ENCODE measurements around the gene PTH2R.
A peak's percentile ranks its signal among the peaks of the same experiment; 100 is the strongest.
"Not testable (repeated sequence)": the region's sequence is repeated elsewhere in the genome, so short reads cannot be mapped to it uniquely, and the experiment has no call there.

The PTH2R gene

GRCh38 chr2:208386541-208386940, 20.1 kb upstream of the PTH2R start:
- Histone ChIP-seq H3K56ac (ENCODE audit: low read length) (no peak overlapping the region), H2AK5ac (ENCODE audit: low read length) (no peak overlapping the region), H3K23ac (ENCODE audit: low read length) (no peak overlapping the region), H3K79me1 (ENCODE audit: low read length) (no peaks in the 10 kb centered on the region), H2BK5ac (ENCODE audit: low read length) (no peak overlapping the region), H2BK120ac (ENCODE audit: low read depth, low read length) (no peak overlapping the region), H3K36me3 (ENCODE audit: control insufficient read depth, insufficient read depth, low read length) (no peaks in the 10 kb centered on the region), H3K9ac (ENCODE audit: low read length) (no peak overlapping the region), H4K5ac (ENCODE audit: low read length) (no peak overlapping the region), H3K79me2 (ENCODE audit: control insufficient read depth, insufficient read depth, low read length) (no peaks in the 10 kb centered on the region), H3K4ac (ENCODE audit: low read depth, low read length) (no peak overlapping the region), H3K4me1 (ENCODE audit: control insufficient read depth, low read depth, low read length) (no peaks in the 10 kb centered on the region), H3K27me3 (ENCODE audit: insufficient read depth, low read length, poor library complexity) (no peaks in the 10 kb centered on the region), H3K18ac (ENCODE audit: low read length) (no peak overlapping the region), H3K27ac (ENCODE audit: low read depth, low read length) (no peak overlapping the region), H3K4me3 (ENCODE audit: low read length) (no peak overlapping the region), H3K4me2 (ENCODE audit: low read length) (no peak overlapping the region), H2BK15ac (replicated peaks; ENCODE audit: low read depth) (no peak overlapping the region), H4K8ac (ENCODE audit: low read depth, low read length) (no peak overlapping the region)
- peak; percentile 32 for DNase-seq
- no CpG with 5 or more reads among the region's 2 CpGs for WGBS (ENCODE audit: extremely low coverage, insufficient coverage, low lambda C conversion rate)

GRCh38 chr2:208389940-208390339, 16.7 kb upstream of the PTH2R start:
- Histone ChIP-seq H3K36me3 (ENCODE audit: control insufficient read depth, insufficient read depth, low read length) (no peaks in the 10 kb centered on the region), H3K79me2 (ENCODE audit: control insufficient read depth, insufficient read depth, low read length) (no peaks in the 10 kb centered on the region), H2AK5ac (ENCODE audit: low read length) (no peak overlapping the region), H3K27me3 (ENCODE audit: insufficient read depth, low read length, poor library complexity) (no peaks in the 10 kb centered on the region), H3K18ac (ENCODE audit: low read length) (no peak overlapping the region), H3K27ac (ENCODE audit: low read depth, low read length) (no peak overlapping the region), H3K4ac (ENCODE audit: low read depth, low read length) (no peak overlapping the region), H2BK120ac (ENCODE audit: low read depth, low read length) (no peak overlapping the region), H3K4me2 (ENCODE audit: low read length) (no peak overlapping the region), H3K79me1 (ENCODE audit: low read length) (no peaks in the 10 kb centered on the region), H3K4me1 (ENCODE audit: control insufficient read depth, low read depth, low read length) (no peaks in the 10 kb centered on the region), H3K56ac (ENCODE audit: low read length) (no peak overlapping the region), H2BK5ac (ENCODE audit: low read length) (no peak overlapping the region), H2BK15ac (replicated peaks; ENCODE audit: low read depth) (no peak overlapping the region), H4K8ac (ENCODE audit: low read depth, low read length) (no peak overlapping the region), H3K4me3 (ENCODE audit: low read length) (no peak overlapping the region), H4K5ac (ENCODE audit: low read length) (no peak overlapping the region), H3K23ac (ENCODE audit: low read length) (no peak overlapping the region), H3K9ac (ENCODE audit: low read length) (no peak overlapping the region)
- no peak for DNase-seq
- no CpG with 5 or more reads among the region's 3 CpGs for WGBS (ENCODE audit: extremely low coverage, insufficient coverage, low lambda C conversion rate)

DNA sequence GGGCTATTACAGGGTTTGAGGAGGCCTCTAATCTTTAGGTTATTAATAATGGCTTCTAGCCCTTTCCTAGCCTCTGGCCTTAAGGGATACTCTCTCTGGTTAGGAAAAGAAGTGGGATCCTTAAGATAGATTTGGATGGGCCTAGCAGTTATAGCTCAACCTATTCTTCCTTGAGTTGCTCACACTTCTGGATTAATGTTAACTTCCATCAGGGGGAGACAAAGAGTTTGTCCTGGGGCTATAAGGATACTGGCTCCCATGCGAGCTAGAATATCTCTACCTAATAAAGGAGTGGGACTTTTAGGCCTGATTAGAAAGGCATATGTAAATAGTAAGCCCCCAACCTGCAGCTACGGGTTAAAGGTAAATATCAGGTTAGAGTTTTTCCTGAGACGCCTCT, 14.3 kb upstream of the PTH2R start:
- Histone ChIP-seq H3K27me3 (ENCODE audit: insufficient read depth, low read length, poor library complexity) (no peaks in the 10 kb centered on the region), H3K79me1 (ENCODE audit: low read length) (no peaks in the 10 kb centered on the region), H2BK120ac (ENCODE audit: low read depth, low read length) (no peak overlapping the region), H3K23ac (ENCODE audit: low read length) (no peak overlapping the region), H3K4me2 (ENCODE audit: low read length) (no peak overlapping the region), H3K9ac (ENCODE audit: low read length) (no peak overlapping the region), H3K4me3 (ENCODE audit: low read length) (no peak overlapping the region), H4K8ac (ENCODE audit: low read depth, low read length) (no peak overlapping the region), H2BK5ac (ENCODE audit: low read length) (no peak overlapping the region), H3K4me1 (ENCODE audit: control insufficient read depth, low read depth, low read length) (no peaks in the 10 kb centered on the region), H3K56ac (ENCODE audit: low read length) (no peak overlapping the region), H3K18ac (ENCODE audit: low read length) (no peak overlapping the region), H3K4ac (ENCODE audit: low read depth, low read length) (no peak overlapping the region), H3K36me3 (ENCODE audit: control insufficient read depth, insufficient read depth, low read length) (no peaks in the 10 kb centered on the region), H4K5ac (ENCODE audit: low read length) (no peak overlapping the region), H3K79me2 (ENCODE audit: control insufficient read depth, insufficient read depth, low read length) (no peaks in the 10 kb centered on the region), H3K27ac (ENCODE audit: low read depth, low read length) (no peak overlapping the region), H2BK15ac (replicated peaks; ENCODE audit: low read depth) (no peak overlapping the region), H2AK5ac (ENCODE audit: low read length) (no peak overlapping the region)
- DNase-seq, result no peak
- no CpG with 5 or more reads among the region's 3 CpGs for WGBS (ENCODE audit: extremely low coverage, insufficient coverage, low lambda C conversion rate)

DNA sequence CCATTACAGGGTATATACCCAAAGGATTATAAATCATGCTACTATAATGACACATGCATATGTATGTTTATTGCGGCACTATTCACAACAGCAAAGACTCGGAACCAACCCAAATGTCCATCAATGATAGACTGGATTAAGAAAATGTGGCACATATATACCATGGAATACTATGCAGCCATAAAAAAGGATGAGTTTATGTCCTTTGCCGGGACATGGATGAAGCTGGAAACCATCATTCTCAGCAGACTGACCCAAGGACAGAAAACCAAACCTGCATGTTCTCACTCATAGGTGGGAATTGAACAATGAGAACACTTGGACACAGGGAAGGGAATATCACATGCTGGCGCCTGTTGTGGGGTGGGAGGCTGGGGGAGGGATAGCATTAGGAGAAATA, 9.8 kb upstream of the PTH2R start:
- not testable (repeated sequence) for H3K4me1 ChIP-seq (ENCODE audit: control insufficient read depth, low read depth, low read length); H3K18ac ChIP-seq (ENCODE audit: low read length); H2AK5ac ChIP-seq (ENCODE audit: low read length)

GRCh38 chr2:208399201-208399600, 7.4 kb upstream of the PTH2R start:
- no peak overlapping the region for H3K18ac ChIP-seq (ENCODE audit: low read length)
- no peak overlapping the region for H3K4ac ChIP-seq (ENCODE audit: low read depth, low read length)
- H2BK120ac ChIP-seq (ENCODE audit: low read depth, low read length), result no peak overlapping the region
- no peaks in the 10 kb centered on the region for H3K79me2 ChIP-seq (ENCODE audit: control insufficient read depth, insufficient read depth, low read length)
- H2BK5ac ChIP-seq (ENCODE audit: low read length), result no peak overlapping the region
- H3K4me2 ChIP-seq (ENCODE audit: low read length), result no peak overlapping the region
- H2BK15ac ChIP-seq (replicated peaks; ENCODE audit: low read depth), result no peak overlapping the region
- no peak overlapping the region for H3K4me3 ChIP-seq (ENCODE audit: low read length)
- H3K23ac ChIP-seq (ENCODE audit: low read length), result no peak overlapping the region
- no peaks in the 10 kb centered on the region for H3K4me1 ChIP-seq (ENCODE audit: control insufficient read depth, low read depth, low read length)
- H3K9ac ChIP-seq (ENCODE audit: low read length), result no peak overlapping the region
- H4K5ac ChIP-seq (ENCODE audit: low read length), result no peak overlapping the region
- H3K36me3 ChIP-seq (ENCODE audit: control insufficient read depth, insufficient read depth, low read length), result no peaks in the 10 kb centered on the region
- no peaks in the 10 kb centered on the region for H3K79me1 ChIP-seq (ENCODE audit: low read length)
- H3K27me3 ChIP-seq (ENCODE audit: insufficient read depth, low read length, poor library complexity), result no peaks in the 10 kb centered on the region
- no peak overlapping the region for H3K27ac ChIP-seq (ENCODE audit: low read depth, low read length)
- no peak for DNase-seq
- WGBS (ENCODE audit: extremely low coverage, insufficient coverage, low lambda C conversion rate), result no CpG with 5 or more reads among the region's 1 CpG
- no peak overlapping the region for H2AK5ac ChIP-seq (ENCODE audit: low read length)
- no peak overlapping the region for H4K8ac ChIP-seq (ENCODE audit: low read depth, low read length)
- no peak overlapping the region for H3K56ac ChIP-seq (ENCODE audit: low read length)

More for the DNA sequence above, 9.8 kb upstream of the PTH2R start:
- H3K79me1 ChIP-seq (ENCODE audit: low read length); H3K4me3 ChIP-seq (ENCODE audit: low read length); H3K27me3 ChIP-seq (ENCODE audit: insufficient read depth, low read length, poor library complexity); H3K56ac ChIP-seq (ENCODE audit: low read length); H4K5ac ChIP-seq (ENCODE audit: low read length); H3K23ac ChIP-seq (ENCODE audit: low read length); H3K4ac ChIP-seq (ENCODE audit: low read depth, low read length); H2BK15ac ChIP-seq (replicated peaks; ENCODE audit: low read depth); H3K79me2 ChIP-seq (ENCODE audit: control insufficient read depth, insufficient read depth, low read length); H3K27ac ChIP-seq (ENCODE audit: low read depth, low read length); DNase-seq; H4K8ac ChIP-seq (ENCODE audit: low read depth, low read length); H2BK5ac ChIP-seq (ENCODE audit: low read length); H3K4me2 ChIP-seq (ENCODE audit: low read length); H3K36me3 ChIP-seq (ENCODE audit: control insufficient read depth, insufficient read depth, low read length); H3K9ac ChIP-seq (ENCODE audit: low read length); H2BK120ac ChIP-seq (ENCODE audit: low read depth, low read length): not testable (repeated sequence)
- no CpG with 5 or more reads among the region's 4 CpGs for WGBS (ENCODE audit: extremely low coverage, insufficient coverage, low lambda C conversion rate)

- no peaks in the 10 kb centered on the region for H3K36me3 ChIP-seq (ENCODE audit: control insufficient read depth, insufficient read depth, low read length)
- no peak overlapping the region for H3K4ac ChIP-seq (ENCODE audit: low read depth, low read length)
- H2AK5ac ChIP-seq (ENCODE audit: low read length), result no peak overlapping the region
- no peaks in the 10 kb centered on the region for H3K4me1 ChIP-seq (ENCODE audit: control insufficient read depth, low read depth, low read length)
- no peaks in the 10 kb centered on the region for H3K79me1 ChIP-seq (ENCODE audit: low read length)
- peak; percentile 39 for DNase-seq
- no peak overlapping the region for H2BK120ac ChIP-seq (ENCODE audit: low read depth, low read length)
- H3K23ac ChIP-seq (ENCODE audit: low read length), result no peak overlapping the region
- no peak overlapping the region for H4K5ac ChIP-seq (ENCODE audit: low read length)
- H4K8ac ChIP-seq (ENCODE audit: low read depth, low read length), result no peak overlapping the region
- no peak overlapping the region for H2BK5ac ChIP-seq (ENCODE audit: low read length)
- no peak overlapping the region for H3K4me2 ChIP-seq (ENCODE audit: low read length)
- H3K27me3 ChIP-seq (ENCODE audit: insufficient read depth, low read length, poor library complexity), result no peaks in the 10 kb centered on the region
- H3K79me2 ChIP-seq (ENCODE audit: control insufficient read depth, insufficient read depth, low read length), result no peaks in the 10 kb centered on the region
- H3K9ac ChIP-seq (ENCODE audit: low read length), result no peak overlapping the region
- H3K27ac ChIP-seq (ENCODE audit: low read depth, low read length), result no peak overlapping the region
- no peak overlapping the region for H3K56ac ChIP-seq (ENCODE audit: low read length)
- H2BK15ac ChIP-seq (replicated peaks; ENCODE audit: low read depth), result no peak overlapping the region
- WGBS (ENCODE audit: extremely low coverage, insufficient coverage, low lambda C conversion rate), result no CpG with 5 or more reads among the region's 9 CpGs
- H3K4me3 ChIP-seq (ENCODE audit: low read length), result no peak overlapping the region
- no peak overlapping the region for H3K18ac ChIP-seq (ENCODE audit: low read length)
These were observed 1.1 kb downstream of the PTH2R start for GRCh38 chr2:208407667-208408066.

All from mesendoderm (in vitro differentiated cells).